Stimulated activated CD8-positive, alpha-beta memory T cell treated with anti-CD3 and anti-CD28 coated beads, Interleukin-4, amount 100 ng/mL, for 1 hour (primary cell): Measurements from ENCODE around the gene PRKAA2.
"Not testable (repeated sequence)": the region's sequence is repeated elsewhere in the genome, so short reads cannot be mapped to it uniquely, and the experiment has no call there.

ENCODE experiments used
- DNase-seq, 2 donors: peaks; one replicate each; pipeline ENCODE4 v3.0.0-alpha.2; 2020; ENCODE audit warnings: low read depth in 2 of 2, low spot score in 1 of 2

Gene PRKAA2

DNA sequence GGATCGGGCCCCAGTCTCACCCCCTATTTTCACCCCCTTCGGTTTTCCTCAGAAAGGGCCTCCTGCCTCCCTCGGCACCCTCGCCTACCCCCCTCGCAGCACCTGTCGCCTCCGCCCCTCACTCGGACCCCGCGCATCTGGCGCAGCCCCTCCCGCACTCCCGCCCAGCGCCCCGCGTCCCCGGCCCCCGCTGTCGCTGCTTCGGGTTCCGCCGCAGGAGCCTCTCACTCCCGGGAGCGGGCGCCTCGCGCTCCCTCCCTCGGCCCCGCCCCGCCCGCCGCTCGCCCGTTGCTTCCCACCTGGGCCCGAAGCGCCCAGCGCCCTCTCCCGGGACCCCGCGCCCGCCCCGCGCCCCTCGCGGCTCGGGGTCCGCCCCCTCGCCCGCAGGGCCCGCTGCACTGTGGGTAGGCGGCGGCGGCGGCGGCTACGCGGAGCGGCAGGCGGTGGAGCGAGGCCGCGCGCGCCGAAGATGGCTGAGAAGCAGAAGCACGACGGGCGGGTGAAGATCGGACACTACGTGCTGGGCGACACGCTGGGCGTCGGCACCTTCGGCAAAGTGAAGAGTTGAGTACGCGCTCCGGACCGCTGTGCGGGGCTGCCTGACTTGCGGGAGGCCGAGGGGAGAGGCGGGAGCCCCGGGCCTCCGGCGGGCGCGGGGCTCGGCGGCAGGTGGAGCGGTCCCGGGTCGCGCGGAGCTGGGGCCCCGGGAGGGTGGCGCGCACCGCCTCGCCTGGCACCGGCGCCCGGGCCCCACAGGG lies at the start of gene PRKAA2:
Gene PRKAA2 (plus strand): TSS at position 396 of the 758 bp plus-strand sequence. CDS start 74 bp downstream, at position 470.
- DNase-seq: no peak

DNA sequence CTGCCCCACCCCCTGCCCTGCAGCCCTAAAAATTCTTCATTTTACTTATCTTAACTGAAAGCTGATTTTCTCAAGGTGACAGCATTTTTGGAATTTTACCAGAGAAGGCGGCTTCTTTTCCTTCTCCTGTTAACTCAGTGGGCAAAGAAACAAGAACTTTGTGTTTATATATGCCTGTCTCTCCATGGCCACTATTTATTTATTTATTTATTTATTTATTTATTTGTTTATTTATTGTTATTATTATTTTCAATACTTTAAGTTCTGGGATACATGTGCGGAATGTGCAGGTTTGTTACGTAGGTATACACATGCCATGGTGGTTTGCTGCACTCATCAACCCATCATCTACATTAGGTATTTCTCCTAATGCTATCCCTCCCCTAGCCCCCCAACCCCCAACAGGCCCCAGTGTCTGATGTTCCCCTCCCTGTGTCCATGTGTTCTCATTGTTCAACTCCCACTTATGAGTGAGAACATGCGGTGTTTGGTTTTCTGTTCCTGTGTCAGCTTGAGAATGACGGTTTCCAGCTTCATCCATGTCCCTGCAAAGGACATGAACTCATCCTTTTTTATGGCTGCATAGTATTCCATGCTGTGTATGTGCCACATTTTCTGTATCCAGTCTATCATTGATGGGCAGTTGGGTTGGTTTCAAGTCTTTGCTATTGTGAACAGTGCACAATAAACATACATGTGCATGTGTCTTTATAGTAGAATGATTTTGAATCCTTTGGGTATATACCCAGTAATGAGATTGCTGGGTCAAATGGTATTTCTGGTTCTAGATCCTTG lies 49.5 kb upstream of the PRKAA2 start:
- not testable (repeated sequence) for DNase-seq

DNA sequence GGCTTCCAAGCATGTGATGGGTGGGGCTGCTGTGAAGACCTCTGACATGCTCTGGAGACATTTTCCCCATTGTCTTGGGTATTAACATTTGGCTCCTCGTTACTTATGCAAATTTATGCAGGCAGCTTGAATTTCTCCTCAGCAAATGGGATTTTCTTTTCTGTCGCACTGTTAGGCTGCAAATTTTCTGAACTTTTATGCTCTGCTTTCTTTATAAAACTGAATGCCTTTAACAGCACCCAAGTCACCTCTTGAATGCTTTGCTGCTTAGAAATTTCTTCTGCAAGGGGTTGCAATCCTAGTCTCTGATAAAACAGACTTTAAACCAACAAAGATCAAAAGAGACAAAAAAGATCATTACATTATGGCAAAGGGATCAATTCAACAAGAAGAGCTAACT lies 35.0 kb upstream of the PRKAA2 start:
- DNase-seq: not testable (repeated sequence)

DNA sequence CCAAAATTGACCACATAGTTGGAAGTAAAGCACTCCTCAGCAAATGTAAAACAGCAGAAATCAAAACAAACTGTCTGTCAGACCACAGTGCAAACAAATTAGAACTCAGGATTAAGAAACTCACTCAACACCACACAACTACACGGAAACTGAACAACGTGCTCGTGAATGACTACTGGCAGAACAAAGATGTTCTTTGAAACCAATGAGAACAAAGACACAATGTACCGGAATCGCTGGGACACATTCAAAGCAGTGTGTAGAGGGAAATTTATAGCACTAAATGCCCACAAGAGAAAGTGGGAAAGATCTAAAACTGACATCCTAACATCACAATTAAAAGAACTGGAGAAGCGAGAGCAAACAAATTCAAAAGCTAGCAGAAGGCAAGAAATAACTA lies 34.3 kb upstream of the PRKAA2 start:
- not testable (repeated sequence) for DNase-seq

DNA sequence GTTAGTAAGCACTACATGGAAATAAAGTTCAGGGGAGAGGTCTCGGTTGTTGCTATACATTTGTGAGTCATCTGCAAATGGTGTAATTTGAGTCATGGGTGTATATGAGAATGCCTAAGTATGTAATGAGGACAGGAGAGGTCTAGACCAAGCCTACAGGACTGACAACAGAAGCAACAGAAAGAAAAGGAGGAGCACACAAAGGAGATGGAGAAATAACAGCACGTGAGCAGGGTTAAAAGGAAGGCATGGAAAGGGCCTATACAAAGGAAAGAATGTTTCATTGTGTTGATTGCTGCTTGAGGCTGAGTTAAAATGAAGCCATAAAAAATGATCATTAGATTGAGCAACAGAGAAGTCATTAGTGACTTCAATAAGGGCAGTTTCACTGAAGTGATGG lies 28.0 kb upstream of the PRKAA2 start:
- DNase-seq: no peak

DNA sequence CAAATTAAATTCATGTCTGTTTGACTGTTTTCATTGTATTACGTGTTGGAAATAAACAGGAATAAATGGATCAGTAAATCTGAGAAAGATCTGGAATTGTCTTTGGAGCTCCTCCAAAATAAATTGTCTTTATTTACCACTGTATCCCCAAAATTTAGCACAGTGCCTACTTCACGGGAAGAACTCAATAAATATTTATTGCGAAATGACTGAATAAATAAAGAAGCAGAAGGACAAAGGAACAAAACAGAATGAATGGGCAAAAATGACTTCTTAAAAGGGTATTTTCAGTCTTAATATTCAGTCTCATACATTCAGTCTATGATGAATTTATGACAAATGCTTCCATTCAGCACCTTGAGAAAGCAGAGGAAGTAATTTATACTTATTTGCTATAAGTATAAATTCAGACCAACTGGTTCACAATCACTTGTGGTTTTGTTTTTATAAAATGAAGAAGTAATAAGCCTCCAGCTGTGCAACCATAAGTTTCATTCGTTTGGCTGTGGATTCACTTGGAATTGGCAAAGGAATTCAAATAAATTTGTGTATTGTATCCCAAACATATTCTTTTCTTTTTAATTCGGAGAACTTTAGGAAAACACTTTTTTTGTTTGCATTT lies 19.2 kb upstream of the PRKAA2 start:
- DNase-seq: no peak

DNA sequence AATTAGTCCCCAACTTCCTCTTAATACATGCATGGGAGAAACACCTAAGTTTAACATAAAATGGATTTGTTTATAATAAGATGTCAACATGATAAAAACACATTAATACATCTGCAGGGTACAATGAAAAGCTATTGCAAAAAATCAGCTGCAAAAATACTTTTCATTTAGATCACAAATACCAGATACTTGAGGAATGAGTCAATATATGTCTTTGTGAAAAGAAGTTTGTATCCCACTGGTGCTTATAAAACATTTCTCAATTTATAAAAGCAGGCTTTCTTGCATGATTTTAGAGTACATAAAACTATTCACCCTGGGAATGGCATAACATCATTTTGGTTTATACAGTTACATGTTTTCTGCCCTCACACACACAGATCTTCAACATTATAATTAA lies 18.6 kb upstream of the PRKAA2 start:
- DNase-seq: no peak

DNA sequence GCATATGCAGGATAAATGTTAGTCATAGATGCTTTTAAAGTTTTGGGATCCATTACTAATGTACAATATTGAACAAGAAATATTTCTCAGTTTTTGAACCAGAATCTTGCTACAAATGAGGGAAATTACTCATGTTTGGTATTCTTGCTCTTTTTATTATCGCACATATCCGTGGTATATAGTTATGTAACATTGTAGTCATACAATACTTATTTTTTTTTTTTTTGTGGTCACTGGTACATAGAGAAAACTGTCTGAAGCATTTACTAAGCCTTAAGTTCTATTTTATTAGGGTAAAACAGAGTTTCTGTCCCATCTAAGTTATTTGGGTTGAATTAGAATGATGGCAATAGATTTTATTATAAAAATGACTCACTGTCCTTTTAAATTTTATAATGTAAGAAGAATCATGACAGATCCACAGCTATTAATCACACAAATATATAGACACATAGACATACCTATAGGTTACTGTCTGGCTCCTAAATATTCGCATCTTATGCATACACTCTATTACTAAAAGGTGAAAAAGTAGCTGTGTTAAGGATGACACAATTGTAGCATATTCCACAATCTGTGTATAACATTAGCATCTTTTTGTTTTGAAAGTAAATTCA lies 18.0 kb upstream of the PRKAA2 start:
- DNase-seq: no peak

DNA sequence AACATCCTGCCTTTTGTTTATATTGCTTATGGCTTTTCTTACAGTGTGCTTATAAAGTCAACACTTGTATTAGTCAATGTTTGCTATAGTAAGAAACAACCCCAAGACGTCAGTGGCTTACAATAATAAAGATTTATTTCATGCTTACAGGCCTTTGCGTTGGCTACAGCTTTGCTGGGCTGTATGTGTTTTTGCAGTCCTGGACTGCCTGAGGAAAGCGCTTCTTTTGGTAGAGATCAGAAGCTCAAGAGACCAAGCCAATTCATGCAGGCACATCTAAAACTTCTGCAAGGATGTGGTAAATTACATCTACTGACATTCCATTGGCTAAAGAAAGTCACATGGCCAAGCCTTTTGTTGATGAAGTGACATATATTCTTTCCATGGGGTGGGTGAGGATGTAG lies 17.5 kb upstream of the PRKAA2 start:
- DNase-seq: no peak

DNA sequence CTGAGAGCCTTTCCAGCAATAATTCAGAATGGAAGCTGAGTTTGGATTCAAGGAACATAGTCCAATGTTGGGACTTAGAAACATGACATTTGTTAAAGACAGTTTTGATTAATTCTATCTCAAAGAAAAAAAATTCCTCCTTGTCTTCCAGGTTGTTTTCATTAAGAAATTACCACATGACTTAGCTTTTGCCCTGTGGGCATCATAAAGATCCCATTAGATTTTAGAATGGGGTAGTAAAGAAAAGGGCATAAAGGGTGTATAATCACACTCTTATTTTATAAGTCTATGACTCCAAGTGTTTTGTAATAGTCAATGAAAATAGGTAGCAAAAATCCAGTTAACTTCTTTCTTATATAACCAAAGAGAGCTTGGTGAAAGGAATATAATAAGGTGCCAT lies 14.3 kb upstream of the PRKAA2 start:
- no peak for DNase-seq

DNA sequence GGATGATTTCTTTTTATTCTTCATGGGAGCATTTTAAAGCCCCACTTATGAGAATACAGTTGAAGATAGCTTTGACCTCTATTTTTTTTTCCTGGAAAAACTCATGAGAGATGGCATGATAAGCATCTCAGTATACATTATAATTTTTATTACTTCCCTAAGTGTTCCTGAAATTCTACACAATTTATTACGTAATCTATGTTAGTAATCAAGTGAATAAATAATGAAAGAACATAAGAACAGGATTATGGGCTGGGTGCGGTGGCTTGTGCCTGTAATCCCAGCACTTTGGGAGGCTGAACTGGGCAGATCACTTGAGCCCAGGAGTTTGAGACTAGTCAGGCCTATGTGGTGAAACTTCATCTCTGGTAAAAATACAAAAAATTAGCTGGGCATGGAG lies 13.2 kb upstream of the PRKAA2 start:
- no peak for DNase-seq

DNA sequence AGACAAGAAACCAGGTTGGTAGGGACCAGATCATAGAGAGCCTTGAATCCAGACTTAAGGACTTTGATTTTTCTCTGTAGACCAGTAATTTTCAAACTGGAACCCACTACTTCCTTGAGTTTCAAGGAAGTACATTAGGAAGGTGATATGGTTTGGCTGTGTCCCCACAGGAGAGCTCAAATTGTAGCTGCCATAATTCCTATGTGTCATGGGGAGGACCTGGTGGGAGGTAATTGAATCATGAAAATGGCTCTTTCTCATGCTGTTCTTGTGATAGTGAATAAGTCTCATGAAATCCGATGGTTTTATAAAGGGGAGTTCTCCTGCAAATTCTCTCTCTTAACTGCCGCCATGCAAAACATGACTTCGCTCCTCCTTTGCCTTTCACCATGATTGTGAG lies 10.1 kb upstream of the PRKAA2 start:
- no peak for DNase-seq

DNA sequence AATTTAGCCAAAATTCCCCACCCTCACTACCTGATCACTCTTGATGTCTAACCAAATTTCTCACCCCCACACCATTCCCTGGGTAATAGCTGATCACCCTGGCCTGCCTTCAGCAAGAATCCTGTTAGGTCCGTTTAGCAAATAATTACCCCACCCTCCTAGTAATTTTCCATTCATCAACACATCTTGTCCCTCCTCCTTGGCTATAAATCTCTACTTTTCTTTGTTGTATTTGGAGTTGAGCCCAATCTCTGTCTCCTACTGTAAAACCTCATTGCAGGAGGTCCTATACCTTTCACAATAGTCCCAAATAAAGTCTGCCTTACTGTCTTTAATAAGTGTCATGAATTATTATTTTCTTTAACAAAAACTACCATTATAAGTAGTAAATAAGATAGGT lies 6.9 kb upstream of the PRKAA2 start:
- DNase-seq: no peak

DNA sequence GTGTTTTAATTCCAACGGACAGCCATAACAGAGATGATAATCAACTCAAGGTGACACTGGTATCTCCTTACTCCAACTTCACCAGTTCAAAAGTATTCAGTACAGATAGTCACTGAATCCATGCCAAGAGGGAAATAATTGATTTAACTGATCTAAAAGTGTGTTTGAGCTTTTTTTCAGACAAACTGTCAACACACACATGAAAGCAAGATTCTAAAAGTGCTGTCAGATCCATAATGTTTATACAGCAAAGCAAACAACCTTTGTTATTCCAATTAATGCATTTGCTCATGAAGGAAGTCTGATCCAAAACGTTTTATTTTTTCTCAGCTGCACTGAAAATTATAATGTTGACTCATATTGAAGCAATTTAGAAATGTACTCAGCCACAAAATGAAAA lies 5.9 kb upstream of the PRKAA2 start:
- no peak for DNase-seq

DNA sequence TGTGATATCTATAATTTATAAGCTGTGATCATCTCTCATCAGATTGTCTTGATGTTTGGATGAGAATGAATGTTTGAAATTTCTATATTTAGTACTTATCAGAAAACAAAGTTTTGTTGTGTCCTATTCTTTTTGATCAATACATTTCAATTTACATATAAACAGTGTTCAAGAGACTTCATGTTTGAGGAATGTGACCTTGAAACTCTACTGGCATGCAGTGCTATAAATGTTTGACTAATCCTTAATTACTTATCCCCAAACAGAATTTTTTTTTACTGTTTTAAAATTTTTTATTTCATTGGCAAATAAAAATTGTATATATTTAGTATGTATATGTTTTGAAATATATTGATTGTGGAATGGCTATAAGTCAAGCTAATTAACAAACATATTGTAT lies 1.5 kb upstream of the PRKAA2 start:
- no peak for DNase-seq

DNA sequence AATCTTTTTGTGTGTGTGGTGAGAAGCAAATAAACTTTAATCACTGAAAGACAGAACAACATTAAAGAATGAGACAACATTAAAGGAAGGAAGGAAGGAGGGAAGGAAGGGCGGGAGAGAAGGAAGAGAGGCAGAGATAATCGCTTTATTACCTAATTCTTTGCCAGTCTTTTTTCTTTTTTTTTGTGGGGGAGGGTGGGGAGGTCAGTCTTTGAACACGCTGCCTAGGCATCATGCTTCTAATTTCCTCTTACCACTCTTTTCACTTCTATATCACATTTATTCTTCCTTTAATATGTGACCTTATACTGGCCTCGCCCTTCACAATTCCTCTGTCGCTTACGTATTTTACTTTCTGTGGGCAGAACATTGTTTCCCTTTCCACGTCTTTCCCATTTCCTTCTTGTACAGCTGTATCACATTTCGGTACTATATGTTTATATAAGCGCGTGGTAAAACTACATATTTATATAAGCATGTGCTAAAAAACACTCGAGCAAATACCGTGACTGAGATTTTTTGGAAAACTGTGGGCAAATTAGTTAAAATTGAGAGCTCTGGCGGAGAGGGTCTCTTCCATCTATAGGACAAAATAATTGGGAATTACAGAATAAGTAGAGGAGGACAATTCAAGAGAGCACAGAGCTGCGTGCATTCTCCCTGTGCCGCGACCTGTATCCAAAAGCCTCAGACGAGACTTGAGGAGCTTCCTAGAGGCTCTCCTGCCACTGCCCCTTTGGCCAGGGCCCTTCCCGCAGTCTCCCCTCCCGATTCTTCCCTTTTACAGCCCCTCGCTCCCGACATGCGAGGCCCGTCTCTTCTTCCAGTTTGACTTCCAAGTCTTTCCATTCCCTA lies 823 bp upstream of the PRKAA2 start:
- no peak for DNase-seq

DNA sequence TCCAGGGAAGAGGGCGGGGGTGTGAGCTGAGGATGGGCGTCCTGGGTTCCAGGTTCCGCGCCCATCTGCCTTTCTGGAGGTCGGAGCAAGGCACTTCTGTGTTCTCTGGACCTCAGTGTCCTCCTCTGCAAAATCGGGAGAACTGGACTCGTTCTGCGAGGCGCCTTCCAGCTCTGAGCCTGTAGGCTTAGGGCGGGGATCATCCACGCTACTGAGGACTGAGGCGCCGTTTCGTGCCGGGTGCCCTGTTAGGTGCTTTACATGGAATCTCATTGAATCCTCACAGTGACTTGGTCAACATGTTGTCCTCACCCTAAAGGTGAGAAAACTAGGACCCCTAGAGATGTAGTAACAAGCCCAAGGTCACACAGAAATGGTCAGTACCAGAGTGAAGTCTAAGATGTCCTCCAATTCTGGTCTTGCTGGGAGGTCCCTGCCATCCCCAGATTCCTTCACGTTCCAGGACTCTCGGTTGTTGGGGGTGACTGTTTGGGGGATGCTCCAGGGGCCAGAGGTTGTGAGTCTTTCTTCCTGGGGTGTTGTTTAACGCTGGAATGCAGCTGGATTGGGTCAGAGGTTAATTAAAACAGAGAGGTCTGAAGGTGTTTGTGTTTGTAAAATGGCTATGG lies 677 bp downstream of the PRKAA2 start:
- no peak for DNase-seq

DNA sequence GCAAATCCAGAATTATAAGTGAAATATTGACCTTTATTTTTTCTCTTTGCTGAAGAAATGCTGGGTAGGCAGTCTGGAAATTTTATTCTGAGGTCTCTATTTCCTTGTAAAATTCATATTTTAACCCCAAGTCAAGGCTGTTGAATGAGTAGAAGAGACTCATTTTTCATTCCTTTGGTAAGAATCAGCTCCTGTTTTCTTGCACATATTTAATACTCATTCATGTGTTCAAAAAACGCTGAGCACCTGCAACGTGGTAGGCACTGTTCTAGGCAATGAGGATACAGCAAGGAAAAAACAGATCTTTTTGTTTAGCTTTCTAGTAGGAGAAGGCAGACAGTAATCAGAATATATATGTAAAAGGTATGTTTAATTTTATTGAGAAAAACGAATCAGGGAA lies 1.5 kb downstream of the PRKAA2 start:
- DNase-seq: no peak

DNA sequence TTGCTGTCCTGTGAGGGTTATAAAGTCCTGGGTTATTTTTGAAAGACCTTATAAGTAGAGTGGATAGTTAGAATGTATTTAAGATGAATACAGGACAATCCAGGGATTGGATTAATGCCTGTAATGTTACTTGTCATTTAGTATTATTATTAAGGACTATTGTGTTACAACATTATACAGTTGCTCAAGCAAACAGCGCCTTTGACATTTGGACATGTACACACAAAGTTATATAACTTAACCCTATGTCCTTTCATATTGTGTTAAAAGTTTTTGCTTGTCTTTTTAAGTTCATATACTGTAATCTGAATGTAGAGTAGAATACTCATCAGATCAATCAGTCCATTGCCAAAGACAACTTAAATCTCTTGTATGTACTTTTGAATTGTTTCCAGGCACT lies 2.0 kb downstream of the PRKAA2 start:
- no peak for DNase-seq

DNA sequence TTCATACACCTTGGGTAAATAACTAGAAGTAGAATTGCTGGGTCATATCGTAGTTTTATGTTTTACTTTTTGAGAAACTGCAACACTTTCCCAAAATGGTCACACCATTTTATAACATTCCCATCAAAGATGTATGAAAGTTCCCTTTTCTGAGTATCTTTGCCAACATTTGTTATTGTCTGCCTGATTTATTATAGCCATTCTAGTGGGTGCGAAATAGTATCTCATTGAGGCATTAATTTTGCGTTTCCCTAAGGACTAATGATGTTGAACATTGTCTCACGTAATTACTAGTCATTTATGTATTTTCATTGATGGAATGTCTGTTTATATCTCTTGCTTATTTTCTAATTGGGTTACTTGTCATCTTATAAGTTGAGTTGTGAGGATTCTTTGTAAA lies 3.4 kb downstream of the PRKAA2 start:
- DNase-seq: no peak
